ENCODE data around the gene NACAD.

DNA sequence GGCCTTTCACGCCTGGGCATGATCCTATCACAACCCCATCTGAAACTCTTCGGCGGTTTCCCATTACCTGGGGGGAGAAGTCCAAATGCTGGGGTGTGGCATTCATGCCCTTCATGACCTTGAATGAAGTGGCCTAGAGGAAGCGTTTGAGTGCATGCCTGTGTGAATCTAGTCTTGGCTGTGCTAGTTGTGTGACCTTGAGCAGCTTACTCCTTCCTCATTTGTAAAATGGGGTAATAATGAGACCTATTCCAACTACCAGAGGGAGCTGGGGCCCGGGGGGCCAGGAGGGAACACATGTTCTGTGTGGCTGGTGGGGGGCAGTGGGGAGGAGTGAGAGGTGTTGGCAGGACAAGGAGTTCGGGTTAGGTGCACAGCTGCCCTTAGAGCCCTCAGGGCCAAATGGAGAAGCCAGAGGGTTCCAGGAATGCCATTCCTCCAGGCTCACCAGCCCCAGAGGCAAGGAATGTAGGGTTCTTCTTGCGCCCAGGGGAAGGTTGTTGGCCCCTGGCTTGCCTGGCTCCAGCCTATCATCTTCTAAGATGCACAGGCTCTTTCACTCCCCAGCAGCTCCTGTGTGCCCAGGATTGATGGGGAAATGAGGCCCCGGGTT lies 44.0 kb upstream of the NACAD start:
- TF ChIP-seq, protein P1, sequence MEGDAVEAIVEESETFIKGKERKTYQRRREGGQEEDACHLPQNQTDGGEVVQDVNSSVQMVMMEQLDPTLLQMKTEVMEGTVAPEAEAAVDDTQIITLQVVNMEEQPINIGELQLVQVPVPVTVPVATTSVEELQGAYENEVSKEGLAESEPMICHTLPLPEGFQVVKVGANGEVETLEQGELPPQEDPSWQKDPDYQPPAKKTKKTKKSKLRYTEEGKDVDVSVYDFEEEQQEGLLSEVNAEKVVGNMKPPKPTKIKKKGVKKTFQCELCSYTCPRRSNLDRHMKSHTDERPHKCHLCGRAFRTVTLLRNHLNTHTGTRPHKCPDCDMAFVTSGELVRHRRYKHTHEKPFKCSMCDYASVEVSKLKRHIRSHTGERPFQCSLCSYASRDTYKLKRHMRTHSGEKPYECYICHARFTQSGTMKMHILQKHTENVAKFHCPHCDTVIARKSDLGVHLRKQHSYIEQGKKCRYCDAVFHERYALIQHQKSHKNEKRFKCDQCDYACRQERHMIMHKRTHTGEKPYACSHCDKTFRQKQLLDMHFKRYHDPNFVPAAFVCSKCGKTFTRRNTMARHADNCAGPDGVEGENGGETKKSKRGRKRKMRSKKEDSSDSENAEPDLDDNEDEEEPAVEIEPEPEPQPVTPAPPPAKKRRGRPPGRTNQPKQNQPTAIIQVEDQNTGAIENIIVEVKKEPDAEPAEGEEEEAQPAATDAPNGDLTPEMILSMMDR (conservative IDR thresholded peaks at IDR 0.05) = no peak
- TF ChIP-seq ZFX (IDR thresholded peaks at IDR 0.05) = no peak
